DND-41 (cell line): Measurements from ENCODE around the gene TOPAZ1.

Experiments used
- CTCF ChIP-seq: IDR thresholded peaks from 2 replicates; pipeline ENCODE4 v1.5.1; 2012; ENCODE audit warnings: borderline replicate concordance, low read length, moderate library complexity, mild to moderate bottlenecking; ENCODE audit not compliant: poor library complexity, severe bottlenecking; ENCODE audit errors: extremely low read depth
- EZH2 ChIP-seq: IDR thresholded peaks from 3 replicates; pipeline ENCODE4 v1.6.1; 2012; ENCODE audit warnings: borderline replicate concordance, low read depth, mild to moderate bottlenecking, moderate library complexity, low read length, inconsistent platforms; ENCODE audit not compliant: severe bottlenecking

GRCh38 chr3:44365952-44366351 is 124.3 kb downstream of the TOPAZ1 start:
- no peak for TF ChIP-seq CTCF
- TF ChIP-seq EZH2: no peak
